Measurements from ENCODE around the gene PLPPR2. TPM values are rescaled to one million over a fixed set of nuclear protein-coding genes. Genes with fewer than 3 reads are reported as not detected.
A peak's percentile ranks its signal among the peaks of the same experiment; 100 is the strongest.
"Not testable (repeated sequence)": the region's sequence is repeated elsewhere in the genome, so short reads cannot be mapped to it uniquely, and the experiment has no call there.

PLPPR2 gene
- total RNA-seq, 1 donor from 2014 or later = 4.2 TPM

DNA sequence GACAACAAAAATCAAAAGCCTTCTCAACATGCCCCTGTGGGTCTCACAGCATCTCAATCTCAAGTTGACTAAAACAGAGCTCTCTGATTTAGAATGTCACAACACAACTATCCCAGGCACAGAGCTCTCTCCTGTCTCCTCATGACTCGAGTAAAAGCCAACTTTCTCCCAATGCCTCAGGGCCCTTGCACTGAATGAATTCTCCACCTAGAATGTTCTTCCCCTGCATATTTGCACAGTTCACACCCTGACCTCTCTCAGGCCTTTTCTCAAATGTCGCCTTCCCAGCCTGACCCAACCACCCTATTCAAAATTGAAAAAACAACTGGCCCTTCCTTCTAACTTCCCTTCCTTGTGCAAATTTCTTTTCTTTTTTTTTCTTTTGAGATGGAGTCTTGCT is 15.5 kb downstream of the PLPPR2 start:
- no peak for DNase-seq (ENCODE audit: low read depth in 2 of 2)

- no peak for DNase-seq (ENCODE audit: low read depth in 2 of 2)
These were observed 18.1 kb downstream of the PLPPR2 start for GRCh38 chr19:11373166-11373884.

DNA sequence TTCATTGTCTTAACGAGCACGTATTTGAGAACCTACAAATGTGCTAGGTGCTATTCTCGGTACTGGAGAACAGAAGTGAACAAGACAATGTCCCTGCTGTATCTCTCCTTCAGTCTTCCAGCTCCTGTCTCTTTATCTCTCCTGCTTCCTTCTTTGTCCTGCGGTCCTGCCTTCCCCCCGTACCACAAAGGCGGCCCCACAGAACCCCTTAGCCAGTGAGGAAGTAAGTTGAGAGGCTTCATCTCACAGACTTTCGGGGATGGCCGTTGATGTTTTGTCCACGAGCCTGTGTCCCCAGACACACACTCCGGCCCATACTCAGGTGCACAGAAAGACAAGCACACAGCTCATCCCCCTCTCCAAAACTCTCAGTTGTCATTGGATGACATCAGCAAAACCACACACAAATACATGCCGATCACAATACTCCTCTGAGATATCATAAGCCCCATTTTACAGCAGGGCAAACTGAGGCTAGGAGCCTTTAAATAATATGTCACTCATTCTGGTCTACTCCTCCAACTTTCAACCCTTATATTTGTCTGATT is 18.7 kb downstream of the PLPPR2 start:
- no peak for DNase-seq (ENCODE audit: low read depth in 2 of 2)

GRCh38 chr19:11374433-11375142 is 19.4 kb downstream of the PLPPR2 start, which contains the start of gene SWSAP1:
TSS of gene SWSAP1 (plus strand) at chr19:11374666. CDS start at chr19:11374681, 15 bp downstream.
- DNase-seq (ENCODE audit: low read depth in 2 of 2) = peak; percentile 99 to 100

DNA sequence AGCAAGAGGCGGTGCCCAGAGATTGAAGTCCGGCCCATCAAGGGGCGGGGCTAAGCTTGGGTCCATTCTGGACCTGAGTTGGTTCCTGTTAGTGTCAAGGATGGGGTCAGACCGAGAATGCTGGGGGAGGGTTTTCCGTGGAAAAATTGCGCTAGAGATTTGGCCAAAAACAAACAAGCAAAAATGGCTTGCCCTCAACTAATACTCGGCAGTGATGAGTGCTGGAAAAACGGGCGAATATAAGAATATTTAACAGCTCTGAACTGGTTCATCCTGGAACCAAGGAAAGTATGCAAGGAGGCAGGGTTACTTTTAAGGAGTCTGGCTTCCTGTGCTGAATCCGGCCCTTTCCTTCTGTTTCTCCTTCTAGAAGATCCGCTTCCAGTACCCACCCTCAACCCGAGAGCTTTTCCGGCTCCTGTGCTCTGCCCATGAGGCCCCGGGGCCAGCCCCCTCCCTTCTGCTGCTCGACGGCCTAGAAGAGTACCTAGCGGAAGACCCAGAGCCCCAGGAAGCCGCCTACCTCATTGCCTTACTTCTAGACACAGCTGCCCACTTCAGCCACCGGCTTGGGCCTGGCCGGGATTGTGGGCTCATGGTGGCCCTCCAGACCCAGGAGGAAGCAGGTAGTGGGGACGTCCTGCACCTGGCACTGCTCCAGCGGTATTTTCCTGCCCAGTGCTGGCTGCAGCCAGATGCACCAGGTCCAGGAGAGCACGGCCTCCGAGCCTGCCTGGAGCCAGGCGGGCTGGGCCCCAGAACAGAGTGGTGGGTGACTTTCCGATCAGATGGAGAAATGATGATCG is 20.1 kb downstream of the PLPPR2 start:
- peak; percentile 51 to 57 for DNase-seq (ENCODE audit: low read depth in 2 of 2)

- peak in 1 of 2 donors; percentile 44 for DNase-seq (ENCODE audit: low read depth in 2 of 2)
These were observed 22.0 kb downstream of the PLPPR2 start for GRCh38 chr19:11377237-11377636.

DNA sequence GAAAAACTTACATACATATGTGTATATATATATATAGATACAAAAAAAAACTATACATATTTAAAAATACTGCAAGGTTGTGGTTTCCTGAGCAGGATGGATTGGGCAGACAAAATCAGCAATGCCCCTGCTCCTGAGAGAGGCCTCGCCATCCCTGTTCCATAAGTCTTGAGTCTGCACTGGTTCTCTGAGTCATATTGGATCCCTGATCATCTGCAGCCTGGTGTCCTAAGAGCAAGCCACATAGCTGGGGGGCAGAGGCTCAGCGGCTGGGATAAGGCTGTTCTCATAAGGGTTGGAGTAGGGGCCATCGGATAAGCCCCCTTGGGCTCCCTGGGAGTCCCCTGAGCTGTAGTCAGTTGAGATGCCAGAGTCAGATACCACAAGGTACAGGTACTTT is 22.5 kb downstream of the PLPPR2 start:
- DNase-seq (ENCODE audit: low read depth in 2 of 2) = no peak

GRCh38 chr19:11378319-11379189 is 23.3 kb downstream of the PLPPR2 start:
- DNase-seq (ENCODE audit: low read depth in 2 of 2) = peak in 1 of 2 donors; percentile 63

DNA sequence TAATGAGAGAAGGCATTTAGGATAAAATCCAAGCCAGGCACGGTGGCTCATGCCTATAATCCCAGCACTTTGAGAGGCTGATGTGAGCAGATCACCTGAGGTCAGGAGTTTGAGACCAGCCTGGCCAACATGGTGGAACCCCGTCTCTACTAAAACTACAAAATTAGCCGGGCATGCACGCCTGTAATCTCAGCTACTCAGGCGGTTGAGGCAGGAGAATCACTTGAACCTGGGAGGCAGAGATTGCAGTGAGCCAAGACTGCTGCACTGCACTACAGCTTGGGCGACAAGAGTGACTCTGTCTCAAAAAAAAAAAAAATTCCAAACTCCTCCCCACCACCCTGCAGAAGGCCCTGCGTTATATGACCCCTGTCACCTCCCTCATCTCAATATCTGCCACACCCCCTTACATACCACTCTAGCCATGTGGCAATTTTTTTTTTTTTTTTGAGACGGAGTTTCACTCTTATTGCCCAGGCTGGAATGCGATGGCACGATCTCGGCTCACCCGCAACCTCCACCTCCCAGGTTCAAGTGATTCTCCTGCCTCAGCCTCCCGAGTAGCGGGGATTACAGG is 24.1 kb downstream of the PLPPR2 start:
- DNase-seq (ENCODE audit: low read depth in 2 of 2) = not testable (repeated sequence)

- DNase-seq (ENCODE audit: low read depth in 2 of 2) = no peak
These were observed 24.7 kb downstream of the PLPPR2 start for GRCh38 chr19:11379857-11380350.

GRCh38 chr19:11380653-11381537 is 25.7 kb downstream of the PLPPR2 start:
- peak; percentile 87 to 96 for DNase-seq (ENCODE audit: low read depth in 2 of 2)

DNA sequence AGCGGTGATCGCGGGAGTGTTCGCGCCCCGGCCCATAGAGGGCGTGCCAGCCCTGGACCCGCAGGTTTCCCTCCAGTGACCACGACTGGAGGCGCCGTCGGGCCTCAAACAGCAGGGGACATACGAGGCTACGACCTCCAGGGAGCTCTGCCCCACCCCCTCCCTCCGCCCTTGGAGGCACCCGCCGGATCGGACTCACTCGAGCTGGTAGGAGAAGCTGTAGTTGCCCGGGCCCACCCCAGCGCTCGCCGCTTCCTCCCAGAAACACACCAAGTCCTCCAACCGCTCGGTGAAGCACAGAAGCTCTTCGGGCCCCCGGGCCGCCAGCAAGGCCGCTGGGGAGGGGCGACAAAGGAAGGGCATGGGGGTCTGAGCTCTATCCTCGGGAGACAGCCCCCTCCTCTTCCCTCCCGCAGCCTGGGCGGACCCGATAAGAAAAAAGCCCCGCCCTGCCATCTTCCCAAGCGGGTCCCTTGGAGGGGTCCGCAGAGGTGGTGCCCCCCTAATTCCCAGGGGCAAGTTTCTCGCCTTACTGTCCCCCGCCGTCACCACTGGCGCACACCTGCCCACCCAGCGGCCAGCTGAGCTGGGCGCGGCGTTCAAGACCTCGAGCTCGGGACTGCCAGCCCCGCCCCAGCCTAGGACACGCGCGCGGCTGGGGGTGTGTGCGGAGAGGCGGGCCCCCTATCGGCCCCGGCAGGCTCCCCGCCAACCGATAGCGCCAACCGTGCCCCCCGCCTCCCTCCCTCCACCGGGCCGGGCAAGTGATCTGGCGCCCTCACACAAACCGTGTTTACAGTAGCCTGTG is 27.9 kb downstream of the PLPPR2 start:
- peak in 1 of 2 donors; percentile 42 for DNase-seq (ENCODE audit: low read depth in 2 of 2)

- DNase-seq (ENCODE audit: low read depth in 2 of 2) = no peak
These were observed 28.4 kb downstream of the PLPPR2 start for GRCh38 chr19:11383706-11384048.

DNA sequence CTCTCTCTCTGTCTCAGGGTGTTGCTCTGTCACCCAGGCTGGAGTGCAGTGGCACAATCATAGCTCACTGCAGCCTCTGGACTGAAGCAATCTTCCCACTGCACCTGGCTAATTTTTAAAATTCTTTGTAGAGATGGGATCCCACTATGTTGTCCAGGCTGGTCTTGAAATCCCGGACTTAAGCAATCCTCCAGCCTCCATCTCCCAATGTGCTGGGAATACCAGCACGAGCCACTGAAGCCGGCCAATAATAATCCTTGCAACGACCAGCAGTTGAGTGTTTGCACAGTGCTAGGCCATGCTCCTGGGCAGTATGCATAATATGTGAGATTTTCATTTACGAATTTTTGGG is 29.5 kb downstream of the PLPPR2 start:
- DNase-seq (ENCODE audit: low read depth in 2 of 2) = no peak

- no peak for DNase-seq (ENCODE audit: low read depth in 2 of 2)
These were observed 32.2 kb downstream of the PLPPR2 start for GRCh38 chr19:11387162-11388034.

GRCh38 chr19:11390359-11390758 is 35.1 kb downstream of the PLPPR2 start:
- DNase-seq (ENCODE audit: low read depth in 2 of 2) = no peak

GRCh38 chr19:11390933-11391680 is 35.9 kb downstream of the PLPPR2 start:
- DNase-seq (ENCODE audit: low read depth in 2 of 2) = no peak
